ENCODE measurements around the gene TAF6L.
"Not testable (repeated sequence)": the region's sequence is repeated elsewhere in the genome, so short reads cannot be mapped to it uniquely, and the experiment has no call there.

TAF6L gene

GRCh38 chr11:62757846-62758788 lies 13.1 kb upstream of the TAF6L start:
- DNase-seq (ENCODE audit: low spot score), result no peak
- in situ Hi-C loops (cut with MboI; ENCODE audit: low sequenced_read_pairs, unreplicated experiment), result no loop called here
- no peak for TF ChIP-seq CTCF (IDR thresholded peaks at IDR 0.05; ENCODE audit: borderline replicate concordance, control extremely low read depth, extremely low read depth, insufficient read depth, missing control alignments)

- DNase-seq (ENCODE audit: low spot score); in situ Hi-C loops (cut with MboI; ENCODE audit: low sequenced_read_pairs, unreplicated experiment): not testable (repeated sequence)
These were observed 10.3 kb upstream of the TAF6L start for GRCh38 chr11:62760867-62761227.

GRCh38 chr11:62770778-62771143 lies 435 bp upstream of the TAF6L start:
- TF ChIP-seq CTCF (IDR thresholded peaks at IDR 0.05; ENCODE audit: borderline replicate concordance, control extremely low read depth, extremely low read depth, insufficient read depth, missing control alignments), result no peak
- in situ Hi-C loops (cut with MboI; ENCODE audit: low sequenced_read_pairs, unreplicated experiment), result no loop called here
- DNase-seq (ENCODE audit: low spot score), result no peak

GRCh38 chr11:62774407-62774806 lies 3.2 kb downstream of the TAF6L start:
- no peak for DNase-seq (ENCODE audit: low spot score)
- TF ChIP-seq CTCF (IDR thresholded peaks at IDR 0.05; ENCODE audit: borderline replicate concordance, control extremely low read depth, extremely low read depth, insufficient read depth, missing control alignments), result no peak
- in situ Hi-C loops (cut with MboI; ENCODE audit: low sequenced_read_pairs, unreplicated experiment), result no loop called here

- no peak for DNase-seq (ENCODE audit: low spot score)
- TF ChIP-seq CTCF (IDR thresholded peaks at IDR 0.05; ENCODE audit: borderline replicate concordance, control extremely low read depth, extremely low read depth, insufficient read depth, missing control alignments), result no peak
- in situ Hi-C loops (cut with MboI; ENCODE audit: low sequenced_read_pairs, unreplicated experiment), result no loop called here
These were observed 4.5 kb downstream of the TAF6L start for GRCh38 chr11:62775646-62776045.

GRCh38 chr11:62777389-62777788 lies 6.2 kb downstream of the TAF6L start:
- peak; percentile 67 for DNase-seq (ENCODE audit: low spot score)
- TF ChIP-seq CTCF (IDR thresholded peaks at IDR 0.05; ENCODE audit: borderline replicate concordance, control extremely low read depth, extremely low read depth, insufficient read depth, missing control alignments), result no peak
- in situ Hi-C loops (cut with MboI; ENCODE audit: low sequenced_read_pairs, unreplicated experiment), result no loop called here

- no peak for DNase-seq (ENCODE audit: low spot score)
- no peak for TF ChIP-seq CTCF (IDR thresholded peaks at IDR 0.05; ENCODE audit: borderline replicate concordance, control extremely low read depth, extremely low read depth, insufficient read depth, missing control alignments)
- in situ Hi-C loops (cut with MboI; ENCODE audit: low sequenced_read_pairs, unreplicated experiment), result no loop called here
These were observed 7.2 kb downstream of the TAF6L start for GRCh38 chr11:62778441-62778840.

All from GM13976 (cell line).